ENCODE data around the gene MRPL19. TPM values are rescaled to one million over a fixed set of nuclear protein-coding genes. Genes with fewer than 3 reads are reported as not detected.

The MRPL19 gene
- polyA plus RNA-seq (ENCODE audit: insufficient read length), result 33.3 TPM

DNA sequence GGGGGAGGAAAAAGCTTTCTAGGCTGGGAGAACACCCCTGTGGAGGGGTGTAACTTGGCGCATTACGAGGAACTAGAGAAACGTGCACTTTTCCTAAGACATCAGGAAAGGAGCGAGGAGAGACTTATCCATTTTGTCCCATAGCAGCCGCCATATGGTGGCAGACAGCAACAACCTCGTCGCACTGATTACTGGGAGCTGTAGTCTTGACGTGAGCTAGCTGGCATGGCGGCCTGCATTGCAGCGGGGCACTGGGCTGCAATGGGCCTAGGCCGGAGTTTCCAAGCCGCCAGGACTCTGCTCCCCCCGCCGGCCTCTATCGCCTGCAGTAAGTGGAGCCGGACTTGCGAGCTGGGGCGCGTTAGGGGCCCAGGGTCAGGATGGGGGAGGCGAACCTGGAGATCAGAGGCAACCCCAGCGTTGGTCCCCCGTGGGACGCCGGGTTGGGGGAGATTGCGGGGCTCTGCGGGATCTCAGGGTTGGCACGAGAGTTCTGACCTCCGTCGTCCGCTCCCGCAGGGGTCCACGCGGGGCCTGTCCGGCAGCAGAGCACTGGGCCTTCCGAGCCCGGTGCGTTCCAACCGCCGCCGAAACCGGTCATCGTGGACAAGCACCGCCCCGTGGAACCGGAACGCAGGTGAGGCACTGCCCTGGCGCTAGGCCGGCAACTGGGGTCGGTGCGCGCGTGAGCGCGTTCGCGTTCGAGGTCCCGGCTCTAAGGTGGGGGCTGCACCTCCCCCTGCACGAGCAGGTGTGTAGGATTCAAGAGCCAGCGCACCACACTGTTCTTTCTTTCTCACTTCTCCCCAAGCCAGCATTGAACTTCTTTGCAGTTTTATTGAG is at the start of gene MRPL19:
TSS of gene MRPL19 (plus strand) at position 201 of the 843 bp plus-strand sequence. CDS start at position 226, 25 bp downstream.
- peak; percentile 88 for DNase-seq

DNA sequence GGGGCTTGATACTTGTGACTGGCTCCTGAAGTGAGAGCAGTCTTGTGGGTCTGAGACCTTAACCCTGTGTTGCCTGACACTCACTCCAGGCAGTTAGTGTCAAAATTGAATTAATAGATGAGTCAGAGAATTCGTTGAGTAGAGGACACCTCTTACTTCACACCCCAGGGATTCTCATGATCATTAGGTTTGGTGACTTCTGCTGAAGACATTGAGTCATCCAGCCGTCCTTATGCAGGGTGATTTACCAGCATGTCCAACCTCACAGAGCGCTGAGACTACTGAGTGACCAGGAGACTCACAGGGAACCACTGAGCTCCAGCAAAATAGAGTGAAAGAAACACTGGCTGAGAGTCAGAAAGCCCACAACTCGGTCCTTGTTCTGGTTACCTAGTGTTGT is 49.8 kb upstream of the MRPL19 start:
- no peak for DNase-seq

DNA sequence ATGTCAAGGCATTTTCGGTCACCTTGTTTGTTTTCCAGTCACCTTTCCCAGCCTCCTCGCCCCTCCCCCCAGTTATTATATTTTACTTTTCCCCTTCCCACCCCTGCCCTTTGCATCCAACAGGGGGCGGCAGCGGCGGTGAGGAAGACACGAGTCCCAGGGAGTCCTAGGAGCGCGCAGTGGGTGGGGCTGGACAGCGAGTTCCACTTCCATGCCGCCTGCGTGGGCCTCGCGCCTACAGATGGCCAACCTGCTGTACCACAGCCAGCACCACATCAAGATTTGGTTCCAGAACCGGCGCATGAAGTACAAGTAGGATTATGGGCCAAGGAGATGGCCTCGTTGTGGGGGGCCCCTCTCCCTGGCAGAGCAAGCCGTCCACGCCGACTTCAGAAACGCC is 48.6 kb upstream of the MRPL19 start:
- no peak for DNase-seq

DNA sequence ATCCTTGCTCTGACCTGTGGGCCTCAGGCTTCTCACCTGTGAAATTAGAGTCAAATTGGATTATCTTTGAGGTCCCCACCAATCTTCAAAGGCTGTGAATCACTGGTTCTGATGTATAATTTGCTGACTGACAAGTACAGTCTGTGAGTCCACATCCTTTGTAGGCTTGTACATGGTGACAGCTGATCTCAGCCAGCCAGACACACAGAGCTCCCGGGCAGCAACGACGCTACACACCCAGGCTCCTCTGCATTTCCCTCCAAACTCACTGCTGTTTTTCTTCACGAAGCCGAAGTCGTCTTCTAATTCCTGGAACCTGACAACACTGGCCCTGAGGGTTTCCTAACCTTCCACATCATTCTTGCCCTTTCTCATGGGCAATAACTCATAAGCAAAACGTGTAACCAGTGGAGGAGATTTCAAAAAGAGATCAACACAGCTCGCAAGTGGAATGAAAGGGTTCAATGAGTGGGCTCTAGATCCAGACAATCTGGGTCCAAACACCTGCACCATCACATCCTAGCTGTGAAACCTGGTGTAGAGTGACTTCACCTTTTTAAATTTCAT is 47.9 kb upstream of the MRPL19 start:
- no peak for DNase-seq

DNA sequence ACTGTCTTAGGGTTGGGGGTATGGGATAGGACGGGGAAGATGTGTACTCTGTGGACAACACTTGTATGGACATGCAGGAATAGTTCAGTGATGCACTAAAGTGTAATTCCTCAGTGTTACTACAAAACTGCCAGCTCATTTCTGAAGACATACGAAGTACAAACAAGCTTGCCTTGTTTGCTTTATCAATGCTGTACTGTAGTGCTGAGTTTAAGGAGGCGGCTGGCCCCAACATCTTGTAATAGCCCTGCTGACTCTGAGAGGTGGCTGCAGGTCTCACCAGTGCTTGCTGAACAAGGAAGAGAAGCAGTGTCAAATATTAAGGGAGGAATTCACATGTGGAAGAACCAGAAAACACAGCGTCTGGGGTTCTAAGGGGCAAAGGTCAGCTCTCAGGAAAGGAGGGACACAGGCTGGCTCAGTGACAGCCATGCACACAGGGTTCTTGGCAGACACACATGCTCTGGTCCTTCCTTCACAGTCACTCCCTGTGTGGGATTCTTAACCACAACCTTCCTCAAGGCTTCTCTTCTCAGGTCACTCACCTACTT is 46.0 kb upstream of the MRPL19 start:
- no peak for DNase-seq

DNA sequence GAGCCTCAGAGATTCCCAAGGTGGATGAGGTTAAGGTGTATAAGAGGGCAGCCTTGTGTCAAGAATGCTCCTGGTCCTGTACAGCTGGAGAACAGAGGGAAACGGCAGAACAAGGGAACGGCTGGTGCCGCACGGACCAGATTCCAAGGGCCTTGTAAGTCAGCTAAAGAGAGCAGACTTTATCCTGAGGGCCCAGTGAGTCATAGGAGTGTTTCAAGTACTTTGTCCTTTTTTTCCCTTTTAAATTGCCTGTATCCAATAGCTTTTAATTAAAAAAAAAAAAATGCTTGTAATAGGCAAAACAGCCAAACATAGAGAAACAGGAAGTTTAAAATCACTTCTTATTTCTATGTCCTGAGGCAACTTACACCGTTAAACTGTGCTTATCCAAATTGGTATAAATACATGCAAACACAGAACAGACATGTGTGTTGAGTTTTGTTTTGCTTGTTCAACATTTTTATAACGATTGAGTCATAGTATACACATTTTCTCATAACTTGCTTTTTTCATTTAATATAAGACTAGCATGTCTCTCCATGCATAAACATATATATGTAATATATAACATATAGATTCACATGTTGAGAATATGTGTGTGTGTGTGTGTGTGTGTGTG is 43.8 kb upstream of the MRPL19 start:
- no peak for DNase-seq

DNA sequence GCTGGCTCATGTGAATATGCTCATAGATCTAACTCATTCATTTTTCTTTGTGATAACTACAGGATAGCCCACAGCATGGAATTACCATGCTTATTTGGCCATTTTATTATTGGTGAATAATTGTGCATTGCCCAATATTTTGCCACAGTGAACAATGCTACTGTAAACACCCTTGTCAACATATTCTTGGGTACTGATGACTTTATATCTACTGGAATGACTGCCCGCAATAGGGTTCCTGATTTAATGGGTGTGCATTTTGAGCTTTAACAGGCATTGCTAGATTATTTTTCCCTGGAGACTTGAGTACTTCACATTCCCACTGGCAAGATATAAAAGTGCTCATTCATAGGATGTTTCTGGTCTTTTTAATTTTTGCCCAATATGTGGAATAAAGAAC is 43.1 kb upstream of the MRPL19 start:
- no peak for DNase-seq

DNA sequence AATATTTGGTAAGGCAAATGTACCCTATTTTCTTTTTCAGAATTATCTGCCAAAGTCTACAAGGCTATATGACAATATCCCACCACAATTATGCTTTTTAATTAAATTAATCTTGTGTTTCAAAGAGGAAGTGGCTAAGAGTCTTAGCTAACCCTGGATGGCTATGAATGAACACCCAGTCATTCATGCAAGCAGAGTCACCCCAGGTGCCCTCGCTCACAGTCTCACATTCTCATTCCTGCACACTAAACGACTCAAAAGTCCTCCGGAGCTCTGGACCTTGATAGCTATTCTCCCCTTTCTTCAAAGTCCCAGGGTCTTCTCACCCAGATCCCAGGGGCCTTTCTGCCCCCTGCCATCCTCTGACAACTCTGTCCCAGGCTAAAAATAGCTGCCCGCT is 42.1 kb upstream of the MRPL19 start:
- DNase-seq, result no peak

DNA sequence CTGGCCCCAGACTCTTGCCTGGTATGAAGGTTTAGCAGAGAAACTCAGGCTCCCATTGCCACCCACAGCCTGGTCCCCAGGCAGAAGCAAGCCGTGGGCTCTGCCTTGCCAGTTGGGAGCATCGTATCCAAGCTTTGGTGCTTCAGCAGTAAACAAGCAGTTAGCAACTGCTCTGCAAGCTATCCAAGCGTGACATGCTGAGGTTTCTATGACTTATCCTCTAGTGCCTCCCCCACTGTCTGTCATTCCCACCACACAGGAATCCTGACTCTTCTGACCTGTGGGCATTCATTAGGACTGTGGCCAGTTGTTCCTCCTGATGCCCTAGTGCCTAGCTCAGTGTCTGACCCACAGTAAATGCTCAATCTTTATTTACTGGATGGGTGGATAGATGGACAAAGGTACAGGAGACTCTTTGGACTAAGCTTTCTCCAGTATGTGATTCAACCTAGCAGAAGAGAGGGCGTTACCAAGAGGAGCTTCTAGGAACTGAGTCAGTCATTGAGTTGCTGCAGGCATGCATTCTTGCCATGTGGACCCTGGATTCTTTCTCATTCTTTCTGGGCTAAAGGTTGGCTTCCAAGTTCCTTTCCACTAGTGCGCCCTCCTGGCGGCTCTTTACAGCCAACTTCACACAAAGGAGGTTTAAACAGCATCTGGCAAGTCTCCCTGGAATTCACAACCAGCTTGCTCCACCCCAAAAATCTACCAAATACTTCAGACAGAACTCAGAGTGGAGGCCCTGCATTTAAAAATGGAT is 40.6 kb upstream of the MRPL19 start:
- no peak for DNase-seq

DNA sequence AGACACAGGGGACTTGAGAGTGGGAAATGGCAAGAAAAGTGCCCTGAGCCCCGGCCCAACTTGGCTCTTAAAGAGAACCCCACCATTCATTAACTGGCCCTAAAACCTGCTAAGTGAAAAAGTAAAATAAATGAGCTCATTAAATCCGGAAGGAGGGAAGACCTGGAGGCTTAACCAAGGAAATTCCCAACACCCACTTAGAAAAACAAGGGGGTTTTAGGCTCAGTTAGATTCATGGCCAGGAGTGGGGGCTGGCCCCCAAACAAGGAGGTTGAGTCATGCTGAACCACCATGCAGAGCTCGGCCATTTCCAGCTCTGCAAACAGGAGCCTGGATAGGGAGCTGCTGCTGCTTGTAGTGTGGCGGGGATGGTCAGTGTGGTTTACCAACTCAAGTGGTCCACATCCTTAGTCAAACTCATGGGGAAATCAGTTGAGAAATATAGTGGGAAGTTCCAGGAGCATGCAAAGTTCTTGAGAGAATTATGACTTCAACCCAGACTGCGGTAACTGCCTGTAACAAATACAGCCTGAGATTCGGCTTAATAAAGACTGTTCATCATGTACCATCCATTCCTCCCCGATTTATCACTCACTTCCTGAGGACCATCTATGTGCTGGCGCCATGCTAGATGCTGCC is 39.7 kb upstream of the MRPL19 start:
- DNase-seq, result no peak

DNA sequence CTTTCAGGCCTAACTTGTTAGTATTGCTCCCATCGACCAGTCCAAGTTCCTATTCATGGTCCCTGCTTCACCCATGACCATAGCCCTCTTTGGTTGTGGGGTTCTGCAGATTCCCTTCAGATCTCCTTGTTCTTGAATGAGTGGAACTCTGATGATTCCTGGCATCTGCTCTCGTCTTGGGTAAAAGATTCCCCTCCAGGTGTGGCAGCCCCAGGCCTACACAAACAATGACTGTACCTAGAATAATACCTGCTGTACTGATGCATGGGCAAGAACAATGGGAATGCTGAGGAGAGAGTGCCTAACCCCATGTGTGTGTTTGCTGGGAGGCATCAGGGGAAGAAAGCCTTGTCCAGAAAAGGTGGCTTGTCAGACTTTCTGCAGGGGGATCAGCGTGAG is 39.2 kb upstream of the MRPL19 start:
- no peak for DNase-seq

DNA sequence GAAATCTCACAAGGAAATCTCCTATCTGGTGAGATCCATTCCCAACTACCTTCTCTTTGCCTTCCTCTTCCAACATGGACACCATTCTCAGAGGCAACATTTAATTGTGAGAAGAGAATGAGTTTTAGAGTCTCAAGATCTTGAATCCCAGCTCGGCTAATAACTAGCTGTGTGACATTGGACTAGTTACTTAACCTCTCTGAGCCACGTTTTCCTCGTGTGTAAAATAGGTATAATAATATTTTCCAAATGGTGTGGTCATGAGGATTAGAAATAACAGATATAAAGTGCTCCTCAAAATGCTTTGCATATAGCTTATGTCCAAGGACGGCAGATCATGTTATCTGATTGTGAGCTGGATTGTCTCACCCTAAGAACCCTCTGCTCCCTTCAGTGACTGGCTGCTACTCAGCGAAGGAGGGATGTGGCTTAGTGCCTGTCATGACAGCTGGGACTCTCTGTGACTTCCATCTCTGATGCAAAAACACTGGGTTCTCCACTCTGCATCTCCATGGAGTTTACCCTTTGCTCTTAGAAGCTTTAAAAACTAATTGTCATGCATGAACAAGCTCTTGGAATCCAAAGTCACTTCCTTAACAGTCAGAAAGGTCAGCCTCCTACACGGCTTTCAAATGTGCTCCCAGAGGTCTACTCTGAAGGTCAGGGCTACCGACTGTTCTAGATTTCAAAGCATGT is 38.4 kb upstream of the MRPL19 start:
- DNase-seq, result no peak

DNA sequence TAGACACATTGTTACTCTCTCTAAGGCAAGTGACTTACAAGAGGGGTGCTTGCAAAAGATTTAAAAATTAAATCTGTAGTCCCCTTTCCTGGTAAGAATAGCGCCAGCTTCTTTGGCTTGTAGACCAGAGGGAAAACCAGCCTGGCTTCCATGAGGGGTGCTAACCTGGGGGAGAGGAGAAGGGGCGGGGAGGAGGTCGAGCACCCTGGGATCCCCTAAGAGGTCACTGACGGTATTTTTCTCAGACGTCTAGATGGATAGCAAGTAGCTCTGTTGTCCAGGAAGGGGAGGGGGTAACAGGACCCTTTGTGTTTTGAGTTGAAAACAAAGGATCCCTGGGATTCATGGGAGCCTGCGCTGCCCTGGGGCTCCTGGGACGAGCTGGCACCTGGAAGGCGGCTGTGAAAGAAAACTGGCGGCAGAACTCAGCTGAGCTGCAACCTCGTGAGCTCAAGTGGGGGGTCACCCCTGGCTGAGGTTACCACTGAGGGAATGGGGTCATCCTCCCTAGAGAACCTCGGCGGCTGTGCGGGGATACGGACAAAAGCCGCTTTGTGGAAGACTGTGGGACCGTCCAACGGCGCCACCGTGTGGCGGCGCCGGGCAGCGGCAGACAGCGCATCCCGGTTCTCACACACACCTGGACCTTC is 37.8 kb upstream of the MRPL19 start:
- DNase-seq, result peak; percentile 74

DNA sequence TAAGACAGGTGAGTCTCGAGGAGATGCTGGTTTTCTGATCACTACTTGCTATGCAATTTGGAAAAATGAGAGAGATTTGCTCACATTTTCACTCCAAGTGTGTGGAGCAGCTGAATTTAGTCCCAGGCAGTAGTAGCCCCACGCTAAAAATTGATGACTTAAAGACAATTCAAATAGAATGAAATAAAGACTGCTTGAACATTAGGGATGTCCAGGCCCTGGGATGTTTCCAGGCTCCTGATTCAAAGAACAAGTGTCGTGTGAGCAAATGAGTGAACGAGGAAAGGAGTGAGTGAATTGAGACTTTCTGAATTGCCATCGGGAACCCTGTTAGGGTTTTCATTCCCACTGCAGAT is 37.3 kb upstream of the MRPL19 start:
- DNase-seq, result no peak

DNA sequence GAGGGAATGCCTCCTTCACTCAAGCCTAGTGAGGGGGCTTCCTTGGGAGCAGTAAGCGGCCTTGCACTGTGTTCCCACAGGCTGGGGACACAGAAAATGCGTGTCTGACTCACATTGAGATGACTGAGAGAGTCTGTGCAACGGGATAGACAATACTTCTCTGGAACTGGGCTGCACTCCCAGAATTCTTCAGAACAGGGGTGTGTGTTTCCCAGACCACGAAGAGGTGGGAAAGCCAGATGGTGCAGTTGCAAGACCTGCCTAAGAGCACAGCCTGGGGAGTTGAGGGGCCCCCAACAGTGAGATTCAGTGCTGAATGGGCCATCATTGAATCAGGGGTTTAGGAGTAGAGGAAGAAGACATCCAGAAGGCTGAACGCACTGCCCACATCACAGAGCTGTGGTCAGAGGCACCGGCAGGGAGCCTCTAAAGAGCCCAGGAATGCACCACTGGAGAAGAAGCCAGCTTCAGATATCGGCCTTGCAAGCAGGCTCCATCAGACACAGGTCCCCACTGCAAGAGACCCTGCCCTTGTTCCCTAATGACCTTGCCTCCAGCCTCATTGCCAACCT is 36.6 kb upstream of the MRPL19 start:
- DNase-seq, result no peak

DNA sequence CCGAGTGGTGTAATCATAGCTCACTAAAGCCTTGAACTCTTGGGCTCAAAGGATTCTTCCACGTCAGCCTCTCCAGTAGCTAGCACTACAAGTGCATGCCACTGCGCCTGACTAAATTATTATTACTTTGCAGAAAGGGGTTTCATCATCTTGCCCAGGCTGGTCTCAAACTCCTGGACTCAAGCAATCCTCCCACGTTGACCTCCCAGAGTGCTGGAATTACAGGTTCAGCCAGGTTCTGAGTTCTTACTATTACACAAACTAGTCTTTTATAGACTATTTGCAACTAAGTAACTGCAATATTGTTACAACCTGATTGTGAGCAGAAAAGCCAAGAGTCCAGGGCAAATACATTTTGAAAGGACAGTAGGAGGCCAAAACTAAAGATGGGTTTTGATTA is 35.9 kb upstream of the MRPL19 start:
- no peak for DNase-seq

DNA sequence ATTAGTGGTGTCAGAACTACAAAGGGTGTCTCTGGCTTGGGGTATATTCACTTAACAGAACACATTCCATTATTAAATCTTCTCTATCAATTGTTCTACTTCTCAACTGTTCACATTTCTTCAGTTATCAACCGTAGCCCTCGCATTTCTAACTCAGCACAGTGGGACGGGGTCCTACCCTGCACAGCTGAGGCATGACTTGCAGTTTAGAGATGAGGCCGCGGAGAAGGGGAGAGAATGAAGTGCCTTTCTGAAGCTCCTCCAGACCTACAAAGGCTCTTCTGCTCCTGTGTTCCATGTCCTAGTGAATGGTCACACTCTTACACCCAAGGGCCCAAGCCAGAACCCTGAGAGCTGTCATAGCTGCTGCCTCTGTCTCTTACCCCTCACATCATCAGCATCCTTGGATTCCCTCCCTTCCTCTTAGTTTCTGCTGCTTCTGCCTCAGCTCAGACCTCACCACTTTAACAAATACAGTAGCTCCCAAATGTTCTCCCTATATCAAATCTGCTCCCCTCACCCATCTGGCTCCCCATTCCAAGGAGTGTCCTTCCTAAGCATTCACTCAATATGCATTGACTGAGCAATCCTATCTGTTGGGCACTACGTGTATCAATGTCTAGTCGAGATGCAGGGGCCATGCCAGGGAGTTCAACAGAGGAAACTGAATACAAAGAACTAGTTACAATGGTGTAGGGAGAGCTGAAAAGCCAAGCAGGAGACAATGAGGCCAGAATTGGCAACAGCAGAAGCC is 34.3 kb upstream of the MRPL19 start:
- no peak for DNase-seq

DNA sequence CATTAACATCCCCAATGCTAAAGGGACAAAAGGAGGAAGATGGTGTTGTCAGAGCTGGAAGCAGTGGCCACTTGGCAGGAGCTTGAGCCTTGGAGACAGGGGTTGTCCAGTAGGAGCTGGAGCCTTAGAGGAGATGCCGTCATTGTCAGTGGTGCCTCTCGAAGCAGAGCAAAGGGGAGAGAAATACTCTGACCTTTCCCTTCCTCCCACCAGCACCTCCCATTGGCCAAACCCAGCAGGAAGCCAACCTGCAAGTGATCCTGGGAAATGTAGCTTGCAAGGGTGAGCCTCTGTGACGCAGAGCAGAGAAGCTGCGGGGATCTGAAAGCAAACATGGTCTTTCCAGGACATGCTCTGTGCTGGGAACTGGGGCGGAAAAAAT is 33.7 kb upstream of the MRPL19 start:
- DNase-seq, result no peak

DNA sequence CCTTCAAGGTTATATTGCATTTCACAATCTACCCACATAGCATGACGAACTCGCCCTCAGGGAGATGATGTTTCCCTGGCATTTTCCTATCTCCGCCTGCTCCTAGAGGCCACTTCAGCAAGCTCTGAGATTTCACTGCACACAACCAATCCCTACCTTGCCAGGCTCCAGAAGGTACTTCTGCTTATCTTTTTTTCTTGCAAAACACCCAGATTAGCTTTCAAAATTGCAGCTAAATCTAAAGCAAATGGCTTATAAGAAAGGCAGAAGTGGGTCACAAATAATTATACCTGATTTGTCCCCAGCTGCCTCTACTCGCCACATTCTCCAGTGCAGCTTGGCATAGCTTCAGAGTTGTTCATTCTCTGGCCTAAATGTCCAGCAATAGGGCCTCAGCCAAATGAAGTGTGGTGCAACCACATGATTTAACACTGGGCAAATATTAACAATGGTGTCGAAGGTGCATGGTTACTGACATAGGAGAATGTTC is 32.4 kb upstream of the MRPL19 start:
- DNase-seq, result no peak

DNA sequence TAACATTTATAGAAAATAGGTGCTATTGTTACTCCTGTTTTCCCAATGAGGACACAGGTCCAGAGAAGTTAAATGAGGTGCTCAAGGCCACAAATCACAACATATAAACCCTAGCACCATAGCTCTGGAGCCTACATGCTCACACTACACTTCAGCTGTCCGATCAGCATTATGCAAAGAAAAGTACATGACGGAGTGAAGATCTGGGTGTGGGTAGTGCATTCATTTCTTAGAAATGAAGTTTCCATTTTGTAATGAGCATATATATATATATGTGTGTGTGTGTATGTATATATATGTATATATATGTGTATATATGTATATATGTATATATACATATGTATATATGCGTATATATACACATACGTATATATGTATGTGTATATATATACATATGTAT is 30.2 kb upstream of the MRPL19 start:
- no peak for DNase-seq
